Stimulated activated CD8-positive, alpha-beta memory T cell treated with anti-CD3 and anti-CD28 coated beads, Interleukin-4, amount 100 ng/mL, for 24 hours (primary cell): Measurements from ENCODE around the gene FMNL1.

ENCODE experiments used
- DNase-seq: peaks from one replicate; pipeline ENCODE4 v3.0.0-alpha.2; 2020; ENCODE audit warnings: low read depth

FMNL1 gene

DNA sequence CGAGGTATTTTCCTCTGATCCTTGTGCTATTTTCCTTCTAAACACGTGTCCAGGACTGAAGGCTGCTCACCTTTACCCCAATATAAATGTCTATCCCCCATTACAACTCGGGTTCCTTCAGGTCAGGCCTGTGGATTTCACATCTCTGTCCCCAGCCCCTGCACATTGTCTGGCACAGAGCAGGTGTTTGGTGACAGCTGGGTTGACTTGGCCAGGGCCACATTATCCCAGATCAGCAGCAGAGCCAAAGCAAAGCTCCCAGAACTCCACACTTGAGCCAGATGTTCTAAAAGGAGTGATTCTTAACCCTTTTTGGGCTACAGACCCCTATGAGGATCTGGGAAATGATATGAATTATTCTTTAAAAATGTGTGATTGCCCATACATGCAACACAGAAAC is 58.2 kb downstream of the FMNL1 start:
- no peak for DNase-seq

- no peak for DNase-seq
Measured at GRCh38 chr17:45282683-45283644, 61.3 kb downstream of the FMNL1 start.

GRCh38 chr17:45283711-45284110 is 62.0 kb downstream of the FMNL1 start:
- no peak for DNase-seq

DNA sequence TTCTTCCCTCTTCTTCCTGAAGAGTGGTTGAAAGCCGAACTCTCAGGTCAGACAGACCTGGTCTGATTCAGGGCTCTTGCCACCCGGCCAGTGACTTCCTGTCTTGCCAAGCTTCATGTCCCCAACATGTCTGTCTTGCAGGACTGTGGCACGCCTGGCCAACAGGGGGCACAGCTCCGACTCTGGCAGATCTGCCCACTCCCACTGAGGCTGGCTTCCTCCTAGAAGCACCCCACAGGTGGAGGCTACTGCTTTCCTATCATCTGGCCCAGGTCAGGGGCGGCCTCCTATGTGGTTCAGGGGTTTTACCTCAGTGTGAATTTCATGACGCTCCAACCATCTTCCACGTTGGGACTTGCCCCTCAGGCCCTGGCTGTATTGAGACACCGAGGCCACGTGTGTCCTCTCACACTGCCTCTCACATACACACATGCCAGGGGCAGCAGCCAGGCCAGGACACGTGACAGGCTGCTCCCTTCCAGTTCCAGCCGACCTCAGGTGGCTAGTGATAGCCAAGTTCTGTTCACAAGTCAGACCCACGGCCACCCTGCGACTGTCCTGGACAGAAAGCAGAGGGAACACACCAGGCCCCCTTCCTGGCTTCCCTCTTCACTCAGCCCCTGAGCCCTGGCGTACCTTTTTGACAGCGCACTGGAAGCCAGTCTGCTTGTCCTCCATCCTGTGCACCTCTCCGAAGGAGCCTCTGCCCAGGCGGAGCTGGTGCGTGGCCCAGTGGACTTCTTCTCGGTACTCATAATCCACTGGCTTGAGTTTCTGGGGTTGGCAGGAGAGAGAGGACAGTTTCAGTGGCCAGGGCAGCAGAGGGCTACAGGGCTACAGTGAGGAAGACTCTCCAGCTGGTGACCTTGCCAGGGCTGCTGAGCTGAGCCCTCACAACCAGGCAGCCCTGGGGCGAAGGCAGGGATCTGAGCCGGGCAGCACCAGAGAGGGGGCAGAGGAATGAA is 62.8 kb downstream of the FMNL1 start:
- DNase-seq, result peak; percentile 33

- no peak for DNase-seq
Measured at GRCh38 chr17:45286286-45286685, 64.6 kb downstream of the FMNL1 start.

- DNase-seq, result no peak
Measured at GRCh38 chr17:45287526-45288500, 66.1 kb downstream of the FMNL1 start.

GRCh38 chr17:45288825-45289224 is 67.1 kb downstream of the FMNL1 start:
- no peak for DNase-seq

GRCh38 chr17:45289301-45290268 is 67.9 kb downstream of the FMNL1 start:
- DNase-seq, result no peak

- no peak for DNase-seq
Measured at GRCh38 chr17:45290269-45290765, 68.6 kb downstream of the FMNL1 start.

- no peak for DNase-seq
Measured at GRCh38 chr17:45291171-45291805, 69.6 kb downstream of the FMNL1 start.

- no peak for DNase-seq
Measured at GRCh38 chr17:45292696-45293412, 71.2 kb downstream of the FMNL1 start.

GRCh38 chr17:45293413-45294211 is 71.9 kb downstream of the FMNL1 start:
- no peak for DNase-seq

- DNase-seq, result no peak
Measured at GRCh38 chr17:45294506-45294905, 72.8 kb downstream of the FMNL1 start.

DNA sequence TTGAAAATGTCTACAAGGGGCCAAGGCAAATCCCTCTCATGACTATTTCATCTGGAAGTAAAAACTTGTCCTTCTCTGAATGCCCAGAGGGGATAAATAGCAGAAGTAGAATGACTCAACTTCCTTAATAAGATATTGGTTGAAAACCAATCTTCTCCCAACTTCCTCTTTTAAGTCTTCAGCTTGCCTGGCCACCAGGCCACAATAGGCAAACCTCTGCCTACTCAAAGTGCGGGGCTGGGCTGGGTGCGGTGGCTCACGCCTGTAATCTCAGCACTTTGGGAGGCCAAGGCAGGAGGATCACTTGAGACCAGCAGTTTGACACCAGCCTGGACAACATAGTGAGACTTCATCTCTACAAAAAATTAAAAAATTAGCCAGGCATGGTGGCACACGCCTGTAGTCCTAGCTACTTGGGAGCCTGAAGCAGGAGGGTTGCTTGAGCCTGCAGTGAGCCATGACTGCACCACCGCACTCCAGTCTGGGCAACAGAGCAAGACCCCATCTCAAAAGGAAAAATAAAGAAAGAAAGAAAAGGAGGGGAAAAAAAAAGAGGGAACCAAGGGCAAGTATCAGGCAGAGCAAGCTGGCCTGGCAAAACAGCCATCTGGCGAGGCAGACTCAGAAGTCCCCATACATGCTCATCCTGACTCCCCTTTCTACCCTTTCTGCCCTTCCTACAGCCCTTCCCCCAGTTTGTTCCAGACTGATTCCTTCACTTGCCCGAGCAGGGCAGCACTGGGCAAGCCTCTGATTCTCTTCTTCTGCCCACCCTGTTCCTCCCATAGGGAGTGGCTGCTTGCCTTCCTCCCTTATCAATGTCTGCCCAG is 74.5 kb downstream of the FMNL1 start:
- no peak for DNase-seq

DNA sequence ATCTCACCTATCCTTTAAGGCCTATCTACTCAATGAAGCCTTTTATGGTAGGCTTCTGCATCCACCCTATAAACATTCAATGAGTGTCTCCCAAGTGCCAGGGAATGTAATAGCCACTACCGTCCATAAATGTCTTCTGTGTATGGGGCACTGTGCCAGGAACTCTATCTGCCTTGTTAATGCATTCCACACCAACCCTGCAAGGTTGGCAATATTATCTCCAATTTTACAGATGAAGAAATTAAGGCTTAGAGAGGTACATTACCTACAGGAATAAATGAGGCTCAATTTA is 75.1 kb downstream of the FMNL1 start:
- no peak for DNase-seq
